DMS153 treated with DMSO at 0.1 percent for 48 hours (cell line): ENCODE measurements around the gene PIGT.

Source experiments
- DNase-seq: peaks from one replicate; lab custom pipeline; 2025; ENCODE audit not compliant: unreplicated experiment; lab: John Stamatoyannopoulos, UW

The PIGT gene

DNA sequence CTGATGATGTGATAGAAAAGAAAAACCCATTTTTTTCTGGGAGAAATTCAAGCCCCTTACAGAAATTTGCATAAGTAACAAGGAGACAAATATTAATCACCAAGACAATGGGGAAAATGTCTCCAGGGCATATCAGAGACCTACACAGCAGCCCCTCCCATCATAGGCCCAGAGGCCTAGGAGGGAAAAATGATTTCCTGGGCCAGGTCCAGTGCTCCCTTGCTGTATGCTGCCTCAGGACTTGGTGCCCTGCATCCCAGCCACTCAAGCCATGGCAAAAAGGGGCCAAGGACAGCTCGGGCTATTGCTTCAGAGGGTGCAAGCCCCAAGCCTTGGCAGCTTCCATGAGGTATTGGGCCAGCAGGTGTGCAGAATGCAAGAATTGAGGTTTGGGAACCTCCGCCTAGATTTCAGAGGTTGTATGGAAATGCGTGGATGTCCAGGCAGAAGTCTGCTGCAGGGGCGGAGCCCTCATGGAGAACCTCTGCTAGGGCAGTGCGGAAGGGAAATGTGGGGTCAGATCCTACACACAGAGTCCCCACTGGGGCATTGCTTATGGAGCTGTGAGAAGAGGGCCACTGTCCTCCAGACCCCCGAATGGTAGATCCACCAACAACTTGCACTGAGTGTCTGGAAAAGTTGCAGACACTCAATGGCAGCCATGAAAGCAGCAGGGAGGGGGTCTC lies 15.5 kb upstream of the PIGT start:
- no peak for DNase-seq

DNA sequence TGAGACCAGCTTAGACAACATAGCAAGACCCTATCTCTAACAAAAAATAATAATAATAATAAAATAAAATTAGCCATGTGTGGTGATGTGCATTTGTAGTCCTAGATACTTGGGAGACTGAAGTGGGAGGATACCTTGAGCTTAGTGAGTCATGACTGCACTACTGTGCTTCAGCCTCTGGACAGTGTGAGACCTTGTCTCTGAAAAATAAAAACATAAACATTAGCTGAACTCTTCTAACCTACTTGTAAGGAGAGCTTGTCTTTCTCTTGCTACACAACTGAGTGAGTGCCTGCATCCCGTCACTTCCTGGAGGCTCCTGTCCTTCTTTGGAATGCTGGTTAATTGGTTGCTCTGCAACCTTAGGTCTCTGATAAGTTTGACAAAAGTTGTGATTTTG lies 13.0 kb upstream of the PIGT start:
- DNase-seq: no peak

- DNase-seq: peak; percentile 73
Measured at GRCh38 chr20:45404438-45404837, 11.5 kb upstream of the PIGT start.

DNA sequence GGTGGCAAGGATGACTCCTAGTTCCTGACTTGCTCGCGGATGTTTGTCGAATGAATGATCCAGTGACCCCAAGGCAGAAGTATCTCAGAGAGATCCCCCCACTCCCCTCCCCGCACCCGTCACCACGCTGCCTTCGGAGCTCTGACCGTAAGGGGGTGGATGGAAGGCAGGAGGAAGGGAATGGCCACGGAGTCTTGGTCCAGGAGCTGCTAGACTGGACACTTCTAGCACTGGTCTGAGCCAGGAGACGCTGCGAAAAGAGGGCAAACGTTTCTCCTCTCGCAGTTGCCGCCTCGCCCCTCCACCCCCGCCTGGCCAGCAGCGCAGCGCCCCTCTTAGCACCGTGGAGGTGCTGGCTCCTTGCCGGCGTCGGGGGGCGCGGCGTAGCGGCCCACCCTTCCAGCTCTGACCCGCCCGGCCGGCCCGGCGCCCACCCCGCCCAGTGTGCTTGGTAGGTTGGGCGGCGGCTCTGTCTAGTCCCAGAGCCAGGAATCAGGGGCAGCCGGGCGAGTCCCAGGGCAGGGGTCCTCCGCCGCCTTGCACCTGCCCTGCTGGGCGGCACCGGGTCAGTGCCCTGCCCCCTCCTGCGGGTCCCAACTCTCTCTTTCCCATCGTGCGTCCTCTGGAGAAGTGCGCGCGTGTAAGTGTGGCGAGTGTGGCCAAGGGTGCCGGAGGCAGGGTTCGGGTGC lies 10.2 kb upstream of the PIGT start:
- no peak for DNase-seq

DNA sequence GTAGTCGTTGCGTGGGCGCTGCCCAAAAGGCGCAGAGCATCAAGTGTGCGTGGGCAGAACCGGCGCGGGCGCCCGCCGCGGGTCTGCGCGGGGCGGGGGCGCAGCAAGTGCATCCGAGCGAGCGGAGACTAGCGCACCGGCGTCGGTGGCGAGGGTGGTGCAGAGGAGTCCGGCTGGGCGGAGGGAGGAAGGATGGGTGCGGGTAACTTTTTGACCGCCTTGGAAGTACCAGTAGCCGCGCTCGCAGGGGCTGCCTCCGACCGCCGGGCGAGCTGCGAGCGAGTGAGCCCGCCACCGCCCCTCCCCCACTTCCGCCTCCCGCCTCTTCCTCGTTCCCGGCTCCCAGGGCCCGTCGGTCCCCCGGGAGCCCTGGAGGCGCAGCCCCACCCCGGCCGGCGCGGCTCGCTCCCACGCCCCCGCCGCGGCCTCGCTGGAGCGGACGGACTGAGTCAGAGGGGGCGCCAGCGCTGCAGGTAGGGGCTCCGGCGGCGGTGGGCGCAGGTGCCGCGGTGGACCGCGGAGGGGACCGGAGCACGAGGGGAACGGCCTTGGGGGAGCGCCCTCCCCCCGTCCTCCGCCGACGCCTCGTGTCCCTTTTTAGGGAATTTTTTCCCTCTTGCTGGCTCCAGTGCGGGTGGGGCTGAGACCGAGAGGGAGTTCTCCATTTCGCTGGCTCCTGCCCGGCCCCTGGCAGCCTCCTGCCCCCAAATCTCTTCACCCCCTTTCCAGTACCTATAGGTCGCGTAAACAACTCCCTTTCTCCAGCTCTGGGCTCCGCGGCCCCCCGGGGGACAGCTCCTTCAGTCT lies 9.5 kb upstream of the PIGT start:
- DNase-seq: peak; percentile 36

DNA sequence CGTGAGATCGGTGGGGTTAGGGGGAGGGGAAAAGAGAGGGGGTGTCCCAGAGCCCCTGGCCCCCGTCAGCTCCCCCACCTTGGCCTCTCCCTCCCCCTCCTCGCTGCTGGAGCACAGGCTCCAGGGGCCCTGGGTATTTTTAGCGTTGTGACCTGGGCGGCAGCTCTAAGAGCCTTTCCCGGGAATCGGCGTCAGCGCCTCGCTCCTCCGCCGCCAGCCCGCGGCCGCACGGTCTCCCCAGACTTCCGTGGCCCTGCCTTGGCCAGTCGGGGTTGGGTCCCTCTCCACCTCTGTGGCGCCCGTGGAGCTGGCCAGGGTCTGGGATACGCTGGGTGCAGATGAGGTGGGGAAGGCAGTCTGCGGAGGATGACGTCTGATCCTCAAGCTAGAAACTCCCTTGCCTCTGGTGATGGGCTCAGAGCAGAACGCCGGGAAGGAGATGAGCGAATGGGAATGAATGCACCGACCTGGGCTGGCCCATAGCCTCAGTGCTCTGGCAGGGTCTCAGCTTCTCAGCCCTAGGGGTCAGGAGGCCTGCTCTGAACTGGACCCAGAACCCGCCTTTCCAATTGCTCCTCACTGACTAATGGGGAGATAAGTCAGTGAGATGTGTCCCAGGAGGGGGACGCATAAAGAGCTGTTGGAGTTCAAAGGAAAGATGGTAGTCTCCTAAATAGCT lies 8.7 kb upstream of the PIGT start:
- DNase-seq: peak; percentile 40

DNA sequence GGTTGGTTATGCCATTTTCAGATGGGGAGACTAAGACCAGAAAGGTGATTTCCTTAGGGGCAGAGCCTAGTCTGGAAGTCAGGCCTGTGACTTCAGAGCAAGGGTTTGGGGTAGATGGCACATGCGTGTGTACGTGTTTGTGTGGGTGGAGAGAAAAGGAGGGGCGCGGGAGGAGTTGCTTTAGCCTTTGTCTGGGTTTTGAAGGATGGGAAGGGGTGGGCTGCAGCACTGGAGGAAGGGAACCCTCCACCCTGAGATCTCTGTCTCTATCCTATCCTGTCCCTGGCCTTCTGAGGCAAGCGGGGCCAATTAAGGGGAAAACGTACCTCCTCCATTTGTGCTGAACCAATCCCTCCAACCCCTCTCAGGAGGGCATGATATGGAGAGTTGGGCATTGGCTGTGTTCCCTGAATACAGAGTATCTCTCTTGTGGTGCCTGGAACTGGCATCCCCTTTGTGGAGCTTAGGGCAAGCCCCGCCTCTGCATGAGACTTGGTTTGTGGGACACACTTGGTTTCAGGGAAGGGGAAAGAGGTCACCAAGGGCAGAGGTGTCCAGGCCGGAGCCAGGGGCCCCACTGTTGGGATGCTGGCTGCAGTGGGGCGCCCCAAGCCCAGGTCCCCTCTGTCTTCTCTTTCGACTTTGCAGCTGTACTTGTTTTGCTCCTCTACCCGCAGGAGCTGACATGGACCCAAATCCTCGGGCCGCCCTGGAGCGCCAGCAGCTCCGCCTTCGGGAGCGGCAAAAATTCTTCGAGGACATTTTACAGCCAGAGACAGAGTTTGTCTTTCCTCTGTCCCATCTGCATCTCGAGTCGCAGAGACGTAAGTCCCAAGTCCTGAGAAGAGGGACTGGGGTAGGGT lies 7.9 kb upstream of the PIGT start, which contains the start of gene DBNDD2:
TSS of gene DBNDD2 (plus strand) at position 507 of the 863 bp plus-strand sequence. CDS start at position 686, 179 bp downstream.
- DNase-seq: no peak

DNA sequence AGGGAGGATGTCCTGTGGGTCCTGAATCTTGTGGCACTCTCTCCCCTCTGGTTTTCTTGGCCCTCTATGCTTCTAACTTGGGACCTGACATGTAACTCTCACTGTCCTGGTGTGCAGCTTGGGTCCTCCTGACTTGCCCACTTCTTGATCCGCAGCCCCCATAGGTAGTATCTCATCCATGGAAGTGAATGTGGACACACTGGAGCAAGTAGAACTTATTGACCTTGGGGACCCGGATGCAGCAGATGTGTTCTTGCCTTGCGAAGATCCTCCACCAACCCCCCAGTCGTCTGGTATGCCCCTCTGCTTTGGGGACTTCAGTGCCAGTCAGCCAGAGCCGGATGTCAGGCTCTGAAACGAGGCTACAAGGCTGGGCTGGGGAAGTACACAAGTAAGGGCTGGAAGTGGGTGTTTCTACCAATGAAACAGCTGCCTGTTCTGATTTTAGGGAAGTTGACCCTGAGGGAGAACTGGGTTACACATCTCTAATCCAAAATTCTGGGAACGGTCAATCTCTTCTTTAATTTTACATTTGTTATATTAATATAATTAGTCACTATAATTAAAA lies 7.2 kb upstream of the PIGT start:
- DNase-seq: no peak

DNA sequence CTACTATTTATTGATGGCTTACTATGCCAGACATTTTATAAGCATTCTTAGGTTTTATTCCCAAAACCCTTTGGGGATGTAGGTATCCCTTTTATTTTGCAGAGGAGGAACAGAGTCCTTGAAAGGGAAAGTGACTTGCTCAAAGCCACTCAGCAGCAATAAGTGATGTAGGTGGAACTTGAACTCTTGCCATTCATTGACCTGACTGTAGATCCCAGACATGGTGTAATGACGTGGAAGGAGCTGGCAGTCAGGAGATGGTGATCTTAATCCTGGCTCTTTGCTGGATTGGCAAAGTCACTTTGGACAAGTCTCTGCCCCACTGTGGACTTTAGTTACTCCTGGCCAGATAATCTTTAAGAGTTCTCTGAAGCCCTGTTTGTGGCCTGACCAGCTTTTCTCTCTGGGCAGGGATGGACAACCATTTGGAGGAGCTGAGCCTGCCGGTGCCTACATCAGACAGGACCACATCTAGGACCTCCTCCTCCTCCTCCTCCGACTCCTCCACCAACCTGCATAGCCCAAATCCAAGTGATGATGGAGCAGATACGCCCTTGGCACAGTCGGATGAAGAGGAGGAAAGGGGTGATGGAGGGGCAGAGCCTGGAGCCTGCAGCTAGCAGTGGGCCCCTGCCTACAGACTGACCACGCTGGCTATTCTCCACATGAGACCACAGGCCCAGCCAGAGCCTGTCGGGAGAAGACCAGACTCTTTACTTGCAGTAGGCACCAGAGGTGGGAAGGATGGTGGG lies 6.2 kb upstream of the PIGT start:
- DNase-seq: no peak

- DNase-seq: no peak
Measured at GRCh38 chr20:45410887-45411286, 5.1 kb upstream of the PIGT start.

GRCh38 chr20:45412653-45413052 lies 3.3 kb upstream of the PIGT start:
- no peak for DNase-seq

- DNase-seq: no peak
Measured at GRCh38 chr20:45413479-45413878, 2.5 kb upstream of the PIGT start.

- no peak for DNase-seq
Measured at GRCh38 chr20:45416917-45417316, 976 bp downstream of the PIGT start.

DNA sequence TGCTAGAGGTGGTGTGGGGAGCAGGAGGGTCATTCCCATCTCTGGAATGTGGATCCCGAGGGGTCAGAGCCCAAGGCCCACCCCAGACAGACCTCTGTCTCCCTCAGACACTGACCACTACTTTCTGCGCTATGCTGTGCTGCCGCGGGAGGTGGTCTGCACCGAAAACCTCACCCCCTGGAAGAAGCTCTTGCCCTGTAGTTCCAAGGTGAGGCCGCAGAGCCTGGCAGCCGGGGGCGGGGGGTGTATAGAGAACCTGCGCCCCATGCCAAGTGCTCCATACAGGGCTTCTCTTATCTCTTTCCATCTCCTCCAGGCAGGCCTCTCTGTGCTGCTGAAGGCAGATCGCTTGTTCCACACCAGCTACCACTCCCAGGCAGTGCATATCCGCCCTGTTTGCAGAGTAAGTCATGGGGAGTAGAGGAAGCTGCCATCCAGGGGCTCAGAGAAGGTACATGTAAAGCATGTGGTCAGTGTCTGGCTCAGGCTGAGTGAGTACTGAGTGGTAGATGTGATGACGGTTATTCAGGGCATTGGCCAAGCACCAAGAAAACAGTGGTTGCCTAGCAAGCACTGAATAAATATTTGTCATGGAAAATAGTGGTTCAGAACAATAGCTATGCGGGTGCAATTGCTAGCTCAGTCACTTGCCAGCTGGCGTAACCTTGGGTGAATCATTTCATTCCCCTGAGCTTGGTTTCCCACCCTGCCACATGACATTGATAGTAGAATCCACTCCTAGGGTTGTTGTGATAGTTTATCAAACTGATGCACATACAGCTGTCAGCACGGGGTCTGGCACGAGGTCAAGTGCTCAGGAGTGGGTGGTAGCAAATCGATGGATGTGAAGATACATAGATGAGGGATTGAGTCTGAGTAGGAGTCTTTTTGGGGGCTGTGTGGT lies 3.5 kb downstream of the PIGT start:
- peak; percentile 94 for DNase-seq

DNA sequence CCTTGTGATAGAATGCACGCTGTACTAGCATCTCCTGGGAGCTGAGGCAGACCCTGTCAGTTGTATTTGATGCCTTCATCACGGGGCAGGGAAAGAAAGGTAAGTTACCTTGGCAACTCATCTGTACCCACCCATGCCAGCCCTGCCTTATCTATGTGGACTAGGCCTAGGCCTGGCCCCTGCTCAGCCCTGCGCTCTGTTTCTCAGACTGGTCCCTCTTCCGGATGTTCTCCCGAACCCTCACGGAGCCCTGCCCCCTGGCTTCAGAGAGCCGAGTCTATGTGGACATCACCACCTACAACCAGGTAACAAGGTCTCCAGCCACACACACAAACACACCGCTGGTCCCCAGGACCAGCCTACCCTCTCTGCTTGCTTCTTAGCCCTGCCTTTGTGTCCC lies 4.2 kb downstream of the PIGT start:
- DNase-seq: no peak

GRCh38 chr20:45423700-45424099 lies 7.8 kb downstream of the PIGT start:
- no peak for DNase-seq

DNA sequence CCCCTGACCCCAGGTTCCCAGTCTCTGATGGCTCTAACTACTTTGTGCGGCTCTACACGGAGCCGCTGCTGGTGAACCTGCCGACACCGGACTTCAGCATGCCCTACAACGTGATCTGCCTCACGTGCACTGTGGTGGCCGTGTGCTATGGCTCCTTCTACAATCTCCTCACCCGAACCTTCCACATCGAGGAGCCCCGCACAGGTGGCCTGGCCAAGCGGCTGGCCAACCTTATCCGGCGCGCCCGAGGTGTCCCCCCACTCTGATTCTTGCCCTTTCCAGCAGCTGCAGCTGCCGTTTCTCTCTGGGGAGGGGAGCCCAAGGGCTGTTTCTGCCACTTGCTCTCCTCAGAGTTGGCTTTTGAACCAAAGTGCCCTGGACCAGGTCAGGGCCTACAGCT lies 9.6 kb downstream of the PIGT start:
- DNase-seq: no peak

- DNase-seq: no peak
Measured at GRCh38 chr20:45426320-45427016, 10.5 kb downstream of the PIGT start.
